Liver (tissue), 3 donors: Measurements from ENCODE around the gene RTN4RL1.

Source experiments
- CTCF ChIP-seq: fragments of 150-350 bp; IDR thresholded peaks from 2 replicates; pipeline ENCODE4 v1.5.1; 2017; ENCODE audit warnings: improper control_type of control experiment, low read depth, low read length; ENCODE audit not compliant: missing input control
- RXRA ChIP-seq, 2 donors: IDR thresholded peaks; 2 replicates each; pipeline ENCODE4 v1.6.1; 2017 to 2018; ENCODE audit warnings: antibody characterized with exemption in 2 of 2, mild to moderate bottlenecking in 1 of 2
- TF ChIP-seq, protein P1 (sequence below): IDR thresholded peaks from 2 replicates; pipeline ENCODE4 v1.6.1; 2016; ENCODE audit warnings: antibody characterized with exemption
- donor health status: healthy.
- donor health status: healthy.

DNA sequence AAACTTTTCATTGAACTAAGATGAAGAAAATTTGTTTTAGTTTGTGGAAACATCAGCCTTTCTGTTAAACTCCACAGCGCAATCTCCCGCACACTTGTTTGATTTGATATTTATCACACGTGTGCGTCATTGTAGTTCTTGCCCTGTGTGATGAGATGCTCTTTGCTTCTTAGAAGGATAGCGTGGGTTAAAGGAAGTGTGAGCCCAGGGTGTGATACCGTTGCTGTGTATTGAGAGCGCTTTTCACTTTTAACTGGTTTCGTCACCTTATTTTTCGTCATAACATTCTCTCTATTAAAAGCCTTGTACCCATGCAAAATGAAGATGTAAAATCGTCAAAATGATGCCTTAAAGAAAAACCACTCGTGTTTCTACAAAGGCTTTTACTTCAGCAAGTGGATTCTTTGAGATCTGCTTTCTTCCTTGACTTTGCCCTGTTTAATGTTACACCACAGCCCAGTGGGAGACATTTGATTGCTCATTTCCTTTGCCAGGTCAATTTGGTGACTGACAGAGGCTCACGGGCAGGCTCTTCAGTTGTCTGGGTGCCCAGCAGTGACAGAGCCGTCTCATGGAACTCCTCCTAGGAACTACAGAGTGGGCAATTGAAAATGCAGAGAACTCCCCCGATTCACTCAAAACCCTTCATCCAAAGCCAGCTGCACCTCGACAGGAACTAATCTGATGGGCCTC is 134.2 kb downstream of the RTN4RL1 start:
- no peak for TF ChIP-seq CTCF
- TF ChIP-seq, protein P1, sequence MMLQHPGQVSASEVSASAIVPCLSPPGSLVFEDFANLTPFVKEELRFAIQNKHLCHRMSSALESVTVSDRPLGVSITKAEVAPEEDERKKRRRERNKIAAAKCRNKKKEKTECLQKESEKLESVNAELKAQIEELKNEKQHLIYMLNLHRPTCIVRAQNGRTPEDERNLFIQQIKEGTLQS, result no peak
- TF ChIP-seq RXRA (IDR thresholded peaks at IDR 0.05), result no peak
